GM12891 (cell line): ENCODE measurements around the gene NCAN.
A peak's percentile ranks its signal among the peaks of the same experiment; 100 is the strongest.

ENCODE experiments used
- DNase-seq: peaks from one replicate; pipeline ENCODE4 v3.0.0; 2011; ENCODE audit warnings: low spot score; ENCODE audit not compliant: insufficient read length
- FAIRE-seq: peaks from 2 replicates; lab custom pipeline; 2011; peaks lifted over from hg19 to GRCh38; lab: Jason Lieb, UNC
- PAX5 ChIP-seq: IDR thresholded peaks from 2 replicates; pipeline ENCODE4 v1.6.1; 2011; ENCODE audit warnings: low read length, moderate library complexity, mild to moderate bottlenecking; ENCODE audit not compliant: insufficient read depth, severe bottlenecking
- POLR2A ChIP-seq: IDR thresholded peaks from 2 replicates; pipeline ENCODE4 v1.6.1; 2011; ENCODE audit warnings: low read depth, low read length, control low read depth
- POLR2AphosphoS5 ChIP-seq: IDR thresholded peaks from 2 replicates; pipeline ENCODE4 v1.6.1; 2011; ENCODE audit warnings: low read depth, low read length, control low read depth
- POU2F2 ChIP-seq: IDR thresholded peaks from 2 replicates; pipeline ENCODE4 v1.6.1; 2011; ENCODE audit warnings: low read depth, mild to moderate bottlenecking, control low read depth, low read length, moderate library complexity
- SPI1 ChIP-seq: IDR thresholded peaks from 2 replicates; pipeline ENCODE4 v1.6.1; 2011; ENCODE audit warnings: low read depth, low read length, control low read depth
- TAF1 ChIP-seq: IDR thresholded peaks from 2 replicates; pipeline ENCODE4 v1.6.1; 2011; ENCODE audit warnings: low read depth, low read length, control low read depth

NCAN gene

GRCh38 chr19:19258589-19259338, 47.0 kb downstream of the NCAN start:
- DNase-seq = no peak
- TF ChIP-seq PAX5 = no peak
- TF ChIP-seq POU2F2 = no peak
- no peak for TF ChIP-seq POLR2A
- TF ChIP-seq TAF1 = no peak
- no peak for TF ChIP-seq SPI1
- no peak for TF ChIP-seq POLR2AphosphoS5
- no peak for FAIRE-seq

GRCh38 chr19:19259741-19260140, 48.0 kb downstream of the NCAN start:
- FAIRE-seq (no peak), DNase-seq (peak; percentile 48)
- TF ChIP-seq POLR2A (no peak), POLR2AphosphoS5 (no peak), PAX5 (no peak), POU2F2 (no peak), TAF1 (no peak), SPI1 (no peak)

- FAIRE-seq = no peak
- DNase-seq = peak; percentile 6
- no peak for TF ChIP-seq PAX5
- no peak for TF ChIP-seq SPI1
- no peak for TF ChIP-seq POLR2A
- no peak for TF ChIP-seq TAF1
- no peak for TF ChIP-seq POLR2AphosphoS5
- TF ChIP-seq POU2F2 = no peak
Measured at GRCh38 chr19:19260417-19261214, 48.9 kb downstream of the NCAN start.

- TF ChIP-seq POLR2AphosphoS5 = no peak
- TF ChIP-seq POLR2A = no peak
- TF ChIP-seq PAX5 = no peak
- TF ChIP-seq SPI1 = peak; percentile 84
- no peak for TF ChIP-seq TAF1
- no peak for TF ChIP-seq POU2F2
- DNase-seq = peak; percentile 41
- no peak for FAIRE-seq
Measured at GRCh38 chr19:19261350-19262189, 49.8 kb downstream of the NCAN start.

GRCh38 chr19:19262190-19263057, 50.7 kb downstream of the NCAN start:
- DNase-seq = peak; percentile 16
- FAIRE-seq = no peak

GRCh38 chr19:19263886-19264487, 52.2 kb downstream of the NCAN start:
- FAIRE-seq = no peak
- no peak for DNase-seq
- no peak for TF ChIP-seq TAF1
- no peak for TF ChIP-seq POLR2AphosphoS5
- TF ChIP-seq PAX5 = no peak
- TF ChIP-seq POU2F2 = no peak
- TF ChIP-seq SPI1 = no peak
- TF ChIP-seq POLR2A = no peak

More at GRCh38 chr19:19262190-19263057, 50.7 kb downstream of the NCAN start:
- no peak for TF ChIP-seq POLR2AphosphoS5
- TF ChIP-seq SPI1 = no peak
- TF ChIP-seq TAF1 = no peak
- TF ChIP-seq POU2F2 = no peak
- no peak for TF ChIP-seq PAX5

GRCh38 chr19:19267305-19267704, 55.5 kb downstream of the NCAN start:
- DNase-seq = no peak
- FAIRE-seq = no peak
- no peak for TF ChIP-seq SPI1
- TF ChIP-seq POLR2AphosphoS5 = no peak
- no peak for TF ChIP-seq POU2F2
- no peak for TF ChIP-seq POLR2A
- TF ChIP-seq TAF1 = no peak
- TF ChIP-seq PAX5 = no peak
